ENCODE data around the gene NLE1.

Gene NLE1

DNA sequence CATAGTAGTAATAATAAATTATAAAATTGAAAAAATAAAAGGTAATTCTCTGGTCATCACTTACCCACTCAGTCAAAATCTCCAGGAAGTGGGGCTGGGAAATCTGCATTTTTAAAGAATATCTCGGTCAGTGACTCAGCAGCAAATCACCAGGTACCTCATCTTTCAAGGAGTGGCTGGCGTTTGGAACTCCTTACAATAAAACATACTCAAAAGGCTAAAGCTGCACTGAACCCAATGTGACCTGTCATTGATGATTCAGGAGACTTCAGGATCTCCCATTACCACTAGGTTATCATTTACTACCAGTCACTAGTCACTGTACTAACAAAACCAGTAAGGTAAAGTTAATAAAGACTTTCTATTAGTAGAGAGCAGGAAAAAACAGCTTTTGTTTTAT, 57.1 kb downstream of the NLE1 start:
- DNase-seq = no peak

GRCh38 chr17:35083071-35083470, 59.0 kb downstream of the NLE1 start:
- DNase-seq = no peak

DNA sequence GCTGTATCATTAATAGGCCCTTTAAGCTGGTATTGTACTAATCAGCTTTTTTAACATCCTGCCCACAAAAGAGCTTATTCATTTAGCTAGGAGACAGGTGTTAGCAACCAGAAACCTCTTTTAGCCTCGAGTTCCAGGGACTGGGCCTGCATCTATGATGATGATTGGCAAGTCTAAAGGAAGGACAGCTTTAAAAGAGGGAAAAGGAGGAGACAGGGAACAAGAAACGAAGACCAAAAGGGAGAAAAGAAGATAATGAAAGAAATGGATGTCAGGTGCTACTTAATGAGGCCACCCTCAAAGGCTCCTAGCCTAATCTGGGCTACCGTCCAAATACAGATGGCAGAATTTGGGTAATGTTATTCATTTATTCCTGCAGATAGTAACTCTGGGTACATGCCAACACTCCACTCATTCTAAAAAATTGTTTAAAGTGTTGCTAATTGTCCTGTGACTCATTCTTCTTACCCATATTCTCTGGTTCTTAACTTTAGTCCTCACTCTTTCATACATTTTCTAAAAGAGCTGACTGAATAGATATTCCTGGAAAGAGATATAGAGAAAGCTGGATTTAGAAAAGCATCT, 59.9 kb downstream of the NLE1 start:
- no peak for DNase-seq

- no peak for DNase-seq
These were observed 60.5 kb downstream of the NLE1 start for GRCh38 chr17:35081638-35082037.

DNA sequence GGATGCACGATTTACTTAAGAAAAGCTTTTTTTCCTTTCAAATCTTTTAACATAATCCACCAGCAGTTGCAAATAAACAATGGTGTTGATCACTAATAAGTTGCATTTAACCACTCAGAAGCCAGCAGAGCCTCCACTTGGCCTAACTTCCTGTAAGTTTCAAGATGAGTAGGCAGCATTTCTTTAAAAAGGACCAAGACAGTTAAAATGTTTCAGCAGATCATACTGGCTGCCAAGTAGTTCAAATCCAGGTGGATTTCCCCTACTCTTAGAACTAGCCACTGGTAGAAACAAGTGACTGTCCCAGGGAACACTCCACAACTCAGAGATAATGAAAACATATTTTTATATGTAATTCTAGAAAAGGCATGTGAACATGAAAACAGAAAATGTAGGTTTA, 61.6 kb downstream of the NLE1 start:
- DNase-seq = peak; percentile 23

DNA sequence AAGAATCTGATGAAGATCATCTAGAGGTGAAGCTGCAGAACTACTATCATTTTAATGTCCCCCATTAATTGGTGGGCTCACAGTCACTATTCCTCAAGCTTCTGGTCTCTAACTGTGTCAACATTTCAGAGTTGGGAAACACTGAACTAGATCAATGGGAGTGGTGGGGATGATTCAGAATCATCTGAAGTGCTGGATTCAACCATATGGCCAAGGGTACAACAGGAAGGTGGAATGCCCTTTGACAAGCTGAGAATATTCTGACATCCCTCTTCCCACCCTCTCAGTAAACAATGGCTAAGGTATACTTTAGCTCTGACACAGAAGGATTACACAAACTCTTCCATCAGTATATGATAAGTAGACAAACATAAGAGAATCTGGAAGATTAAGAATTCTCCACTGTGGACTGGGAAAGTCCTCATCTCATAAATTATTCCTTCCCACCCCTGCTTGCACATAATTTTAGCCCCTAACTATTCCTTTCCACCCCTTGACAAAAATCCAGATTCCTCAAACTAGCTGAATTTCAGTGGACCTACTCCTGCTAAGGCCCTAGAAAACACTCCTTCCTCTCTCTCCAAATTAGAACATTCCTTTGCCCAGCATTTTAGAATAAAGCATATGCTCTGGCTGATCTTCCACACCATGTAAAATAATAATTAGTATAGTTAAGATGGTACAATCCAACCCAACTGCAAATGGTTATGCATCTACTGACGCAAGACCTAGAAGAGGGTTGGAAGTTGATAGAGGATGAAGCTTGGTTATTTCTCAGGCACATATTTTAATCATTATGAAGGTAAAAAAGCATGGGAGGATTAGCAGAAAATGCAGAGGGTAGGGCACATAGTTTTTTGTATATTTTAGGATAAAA, 62.3 kb downstream of the NLE1 start:
- DNase-seq = no peak

All from NK-92 treated with Interleukin-12 subunit alpha and Interleukin-12 subunit beta, amount 100 ng/mL, for 24 hours (cell line).